ENCODE results near the gene AQR.
"Not testable (repeated sequence)": the region's sequence is repeated elsewhere in the genome, so short reads cannot be mapped to it uniquely, and the experiment has no call there.

Gene AQR

GRCh38 chr15:34953851-34954250 is 15.7 kb downstream of the AQR start:
- no peak for DNase-seq (ENCODE audit: low read depth in 2 of 2)

GRCh38 chr15:34952481-34952880 is 17.1 kb downstream of the AQR start:
- no peak for DNase-seq (ENCODE audit: low read depth in 2 of 2)

GRCh38 chr15:34951993-34952392 is 17.5 kb downstream of the AQR start:
- no peak for DNase-seq (ENCODE audit: low read depth in 2 of 2)

GRCh38 chr15:34944936-34945335 is 24.6 kb downstream of the AQR start:
- DNase-seq (ENCODE audit: low read depth in 2 of 2) = no peak

GRCh38 chr15:34943711-34944110 is 25.8 kb downstream of the AQR start:
- no peak for DNase-seq (ENCODE audit: low read depth in 2 of 2)

GRCh38 chr15:34943264-34943663 is 26.3 kb downstream of the AQR start:
- DNase-seq (ENCODE audit: low read depth in 2 of 2) = not testable (repeated sequence)

GRCh38 chr15:34942363-34942762 is 27.2 kb downstream of the AQR start:
- no peak for DNase-seq (ENCODE audit: low read depth in 2 of 2)

GRCh38 chr15:34941831-34942230 is 27.7 kb downstream of the AQR start:
- DNase-seq (ENCODE audit: low read depth in 2 of 2) = no peak

- no peak for DNase-seq (ENCODE audit: low read depth in 2 of 2)
These were observed 28.3 kb downstream of the AQR start for GRCh38 chr15:34941185-34941698.

- DNase-seq (ENCODE audit: low read depth in 2 of 2) = no peak
These were observed 36.0 kb downstream of the AQR start for GRCh38 chr15:34933432-34933975.

GRCh38 chr15:34928349-34928748 is 41.2 kb downstream of the AQR start:
- not testable (repeated sequence) for DNase-seq (ENCODE audit: low read depth in 2 of 2)

GRCh38 chr15:34927726-34928125 is 41.8 kb downstream of the AQR start:
- DNase-seq (ENCODE audit: low read depth in 2 of 2) = no peak

GRCh38 chr15:34914317-34914716 is 55.2 kb downstream of the AQR start:
- no peak for DNase-seq (ENCODE audit: low read depth in 2 of 2)

- DNase-seq (ENCODE audit: low read depth in 2 of 2) = no peak
These were observed 64.5 kb downstream of the AQR start for GRCh38 chr15:34905047-34905446.

GRCh38 chr15:34904527-34904926 is 65.0 kb downstream of the AQR start:
- no peak for DNase-seq (ENCODE audit: low read depth in 2 of 2)

GRCh38 chr15:34900748-34901147 is 68.8 kb downstream of the AQR start:
- no peak for DNase-seq (ENCODE audit: low read depth in 2 of 2)

GRCh38 chr15:34896183-34896582 is 73.4 kb downstream of the AQR start:
- no peak for DNase-seq (ENCODE audit: low read depth in 2 of 2)

- no peak for DNase-seq (ENCODE audit: low read depth in 2 of 2)
These were observed 75.6 kb downstream of the AQR start for GRCh38 chr15:34893967-34894366.

- DNase-seq (ENCODE audit: low read depth in 2 of 2) = no peak
These were observed 76.5 kb downstream of the AQR start for GRCh38 chr15:34892963-34893591.

GRCh38 chr15:34890424-34890823 is 79.1 kb downstream of the AQR start:
- DNase-seq (ENCODE audit: low read depth in 2 of 2) = no peak

GRCh38 chr15:34889476-34889875 is 80.1 kb downstream of the AQR start:
- DNase-seq (ENCODE audit: low read depth in 2 of 2) = no peak

- DNase-seq (ENCODE audit: low read depth in 2 of 2) = no peak
These were observed 83.4 kb downstream of the AQR start for GRCh38 chr15:34886134-34886533.

GRCh38 chr15:34883633-34884032 is 85.9 kb downstream of the AQR start:
- no peak for DNase-seq (ENCODE audit: low read depth in 2 of 2)

GRCh38 chr15:34883042-34883441 is 86.5 kb downstream of the AQR start:
- DNase-seq (ENCODE audit: low read depth in 2 of 2) = no peak
